ENCODE measurements around the gene MIB1. TPM values are rescaled to one million over a fixed set of nuclear protein-coding genes. Genes with fewer than 3 reads are reported as not detected.

MIB1 gene
- total RNA-seq, 1 donor from 2014 or later = 11.0 TPM

GRCh38 chr18:21843341-21843740 lies 102.7 kb downstream of the MIB1 start:
- intact Hi-C loops (cut with DNase I) = no loop called here
- no peak for TF ChIP-seq CTCF (IDR thresholded peaks at IDR 0.05)
- Histone ChIP-seq H3K27me3 (no peaks in the 10 kb centered on the region), H3K36me3 (peaks cover 12 to 67% of the 10 kb centered on the region in 2 donors), H3K4me3 (no peak overlapping the region), H3K27ac (no peak overlapping the region), H3K4me1 (no peaks in the 10 kb centered on the region), H3K9me3 (no peaks in the 10 kb centered on the region)
- DNase-seq (ENCODE audit: low spot score in 2 of 2) = no peak

GRCh38 chr18:21851327-21851961 lies 110.9 kb downstream of the MIB1 start:
- DNase-seq (ENCODE audit: low spot score in 2 of 2) = no peak
- H3K4me3 ChIP-seq = no peak overlapping the region
- H3K27me3 ChIP-seq = no peaks in the 10 kb centered on the region
- H3K27ac ChIP-seq = no peak overlapping the region
- H3K36me3 ChIP-seq = peaks cover 4 to 28% of the 10 kb centered on the region in 2 donors
- no peaks in the 10 kb centered on the region for H3K4me1 ChIP-seq
- intact Hi-C loops (cut with DNase I) = loop anchor here (1.0 to 10.0 kb wide), 3 partner anchors 31 to 657 kb away; no protein-coding TSS in a partner anchor
- TF ChIP-seq CTCF (IDR thresholded peaks at IDR 0.05) = peak; percentile 18 to 56 (median 43)
- H3K9me3 ChIP-seq = no peaks in the 10 kb centered on the region

- intact Hi-C loops (cut with DNase I) = loop anchor here (5.0 to 10.0 kb wide), 2 partner anchors 366 to 658 kb away; no protein-coding TSS in a partner anchor
- Histone ChIP-seq H3K27me3 (no peaks in the 10 kb centered on the region), H3K9me3 (no peaks in the 10 kb centered on the region), H3K4me1 (no peaks in the 10 kb centered on the region), H3K36me3 (peaks cover 13 to 20% of the 10 kb centered on the region in 2 donors), H3K4me3 (no peak overlapping the region), H3K27ac (no peak overlapping the region)
- no peak for TF ChIP-seq CTCF (IDR thresholded peaks at IDR 0.05)
- no peak for DNase-seq (ENCODE audit: low spot score in 2 of 2)
These were observed 112.4 kb downstream of the MIB1 start for GRCh38 chr18:21853016-21853415.

GRCh38 chr18:21853775-21854552 lies 113.4 kb downstream of the MIB1 start:
- intact Hi-C loops (cut with DNase I) = loop anchor here (5.0 to 10.0 kb wide), 2 partner anchors 367 to 659 kb away; no protein-coding TSS in a partner anchor
- Histone ChIP-seq H3K4me1 (no peaks in the 10 kb centered on the region), H3K27ac (no peak overlapping the region), H3K9me3 (no peaks in the 10 kb centered on the region), H3K4me3 (no peak overlapping the region), H3K36me3 (peaks cover 14 to 22% of the 10 kb centered on the region in 2 donors), H3K27me3 (no peaks in the 10 kb centered on the region)
- DNase-seq (ENCODE audit: low spot score in 2 of 2) = no peak
- no peak for TF ChIP-seq CTCF (IDR thresholded peaks at IDR 0.05)

GRCh38 chr18:21855432-21855831 lies 114.8 kb downstream of the MIB1 start:
- TF ChIP-seq CTCF (IDR thresholded peaks at IDR 0.05) = no peak
- H3K4me3 ChIP-seq = no peak overlapping the region
- H3K27ac ChIP-seq = no peak overlapping the region
- intact Hi-C loops (cut with DNase I) = loop anchor here (10.0 kb wide), 1 partner anchor 661 kb away; no protein-coding TSS in a partner anchor
- no peaks in the 10 kb centered on the region for H3K27me3 ChIP-seq
- DNase-seq (ENCODE audit: low spot score in 2 of 2) = no peak
- H3K9me3 ChIP-seq = no peaks in the 10 kb centered on the region
- no peaks in the 10 kb centered on the region for H3K4me1 ChIP-seq
- peaks cover 18 to 31% of the 10 kb centered on the region in 2 donors for H3K36me3 ChIP-seq

Data from ascending aorta (tissue), 2 donors.